NOMO-1 treated with dmso at 0.1 percent for 144 hours (cell line): ENCODE data around the gene PRPF40B.
A peak's percentile ranks its signal among the peaks of the same experiment; 100 is the strongest.

Experiments used
- DNase-seq: peaks from one replicate; lab custom pipeline; 2025; ENCODE audit not compliant: unreplicated experiment; lab: John Stamatoyannopoulos, UW

PRPF40B gene

GRCh38 chr12:49655595-49656236, 32.4 kb downstream of the PRPF40B start:
- no peak for DNase-seq

DNA sequence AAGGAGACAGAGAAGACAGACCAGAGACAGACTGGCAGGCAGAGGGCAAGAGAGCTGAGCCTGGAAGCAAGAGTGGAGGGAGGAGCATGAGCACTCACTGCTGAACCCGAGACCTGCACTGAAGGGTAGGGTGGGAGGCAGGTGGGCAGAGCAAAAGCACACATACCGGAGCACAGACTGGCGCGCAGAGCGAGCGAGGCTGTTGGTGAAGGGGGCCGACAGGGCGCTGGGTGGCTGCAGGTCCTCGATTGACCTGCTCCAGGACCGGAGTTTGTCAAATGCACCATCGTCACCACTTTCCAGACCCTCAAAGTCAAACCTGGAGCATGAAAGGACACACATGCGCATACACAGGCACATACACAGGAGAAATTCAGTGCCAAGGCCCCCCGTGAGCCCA, 34.9 kb downstream of the PRPF40B start:
- DNase-seq: no peak

- no peak for DNase-seq
Observed at GRCh38 chr12:49659753-49660152, 36.4 kb downstream of the PRPF40B start.

- no peak for DNase-seq
Observed at GRCh38 chr12:49661191-49661590, 37.8 kb downstream of the PRPF40B start.

GRCh38 chr12:49661746-49662145, 38.4 kb downstream of the PRPF40B start:
- no peak for DNase-seq

GRCh38 chr12:49662998-49663843, 39.9 kb downstream of the PRPF40B start:
- peak; percentile 99 for DNase-seq

- DNase-seq: no peak
Observed at GRCh38 chr12:49664167-49664566, 40.8 kb downstream of the PRPF40B start.

DNA sequence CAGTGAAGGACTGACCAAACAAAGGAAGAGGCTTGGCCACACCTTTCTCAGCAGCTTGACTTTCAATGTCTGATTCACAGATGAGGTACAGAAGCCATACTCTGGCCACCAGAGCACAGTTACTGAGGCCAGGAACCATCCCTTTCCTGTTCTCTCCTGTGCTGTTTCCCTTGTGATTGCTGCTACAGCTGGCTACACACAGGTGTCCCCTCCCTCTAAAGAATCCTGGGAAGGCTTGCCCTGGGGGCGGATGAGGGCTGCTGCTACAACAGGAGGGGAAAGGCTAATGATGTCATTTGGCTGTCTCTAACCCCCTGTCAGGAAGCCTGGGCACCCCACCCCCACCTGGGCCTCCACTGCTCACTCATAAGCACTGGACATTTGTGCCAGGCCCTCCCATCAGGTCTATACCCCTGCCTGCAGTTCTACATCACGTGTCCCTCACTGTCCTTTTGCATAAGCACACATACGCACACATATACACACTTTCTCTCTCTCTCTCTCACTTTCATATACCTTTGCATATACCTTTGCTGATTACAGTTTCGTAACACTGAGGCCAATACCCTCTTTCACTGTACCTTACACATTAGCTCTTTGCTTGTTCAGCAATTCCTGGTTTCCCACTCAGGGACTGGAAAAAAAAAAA, 41.4 kb downstream of the PRPF40B start:
- no peak for DNase-seq

DNA sequence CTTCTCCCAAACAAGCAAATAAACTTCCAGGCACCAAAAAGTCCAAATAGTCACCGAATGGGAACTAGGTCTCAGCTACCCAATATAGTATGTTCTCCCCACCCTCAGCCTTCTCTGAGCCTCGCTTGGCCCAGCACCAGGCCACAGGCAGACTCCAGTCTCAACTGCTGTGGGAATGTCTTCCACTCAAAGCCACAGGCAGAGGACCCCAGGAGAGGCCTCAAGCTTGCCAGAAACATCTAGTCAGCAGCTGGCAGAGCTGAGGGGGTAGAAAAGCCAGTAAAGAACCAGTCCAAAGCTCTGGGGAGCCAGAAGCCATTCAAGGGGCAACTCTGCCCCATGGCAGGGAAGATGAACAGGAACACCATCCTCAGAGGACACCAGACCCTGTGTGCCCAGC, 42.0 kb downstream of the PRPF40B start:
- DNase-seq: no peak

DNA sequence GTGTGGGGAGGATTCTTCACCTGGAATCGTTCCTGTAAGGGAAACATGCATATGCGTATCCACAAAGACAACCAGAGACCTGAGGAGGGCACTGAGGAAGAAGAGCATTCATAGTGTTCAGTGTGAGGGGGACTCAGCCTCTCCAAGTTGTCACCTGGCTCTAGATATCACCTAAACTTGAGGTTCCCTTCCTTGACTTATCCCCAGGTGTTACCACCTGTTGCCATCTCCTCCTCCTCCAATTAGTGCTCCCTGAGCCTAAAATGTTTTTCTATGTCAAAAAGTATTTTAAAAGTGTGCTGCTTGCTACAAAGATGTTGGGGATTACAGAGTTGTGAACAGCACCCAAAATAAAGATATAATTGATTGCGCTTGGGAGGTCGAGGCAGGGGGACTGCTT, 42.8 kb downstream of the PRPF40B start:
- no peak for DNase-seq

- no peak for DNase-seq
Observed at GRCh38 chr12:49667325-49668090, 44.1 kb downstream of the PRPF40B start.

- no peak for DNase-seq
Observed at GRCh38 chr12:49669796-49670195, 46.4 kb downstream of the PRPF40B start.

- DNase-seq: no peak
Observed at GRCh38 chr12:49671031-49671765, 47.8 kb downstream of the PRPF40B start.

- DNase-seq: no peak
Observed at GRCh38 chr12:49672301-49673217, 49.2 kb downstream of the PRPF40B start.

GRCh38 chr12:49673446-49674317, 50.3 kb downstream of the PRPF40B start:
- DNase-seq: no peak

DNA sequence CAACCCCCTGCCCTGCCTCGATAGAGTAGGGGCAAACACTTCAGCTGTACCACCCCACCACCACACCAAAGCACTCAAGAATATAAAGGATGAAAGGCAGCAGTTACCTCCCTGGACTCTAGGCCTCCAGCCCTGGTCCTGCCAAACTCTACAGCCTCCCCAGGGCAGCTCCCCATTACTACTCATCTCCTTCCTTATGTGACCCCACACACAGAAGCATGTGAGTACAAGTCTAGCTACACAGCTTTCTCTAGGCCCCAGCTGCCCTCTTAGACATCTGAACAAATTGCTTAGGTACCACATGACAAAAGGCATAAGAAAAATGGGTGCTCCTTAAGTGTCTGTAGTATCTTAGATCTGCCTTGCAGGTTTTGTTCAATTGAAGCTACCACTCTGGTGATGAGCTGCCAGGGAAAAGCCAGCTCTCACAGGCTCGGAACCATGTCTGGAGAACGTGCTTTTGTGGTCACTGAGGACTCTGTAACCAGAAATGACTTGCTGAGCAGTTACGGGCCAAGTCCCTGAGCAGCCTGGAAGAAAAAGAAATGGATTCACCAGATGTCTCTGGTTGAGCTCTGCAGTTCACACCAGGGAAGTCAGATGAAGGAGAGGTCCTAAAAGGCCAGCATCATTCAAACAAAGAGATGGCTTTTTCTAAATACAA, 51.1 kb downstream of the PRPF40B start:
- DNase-seq: no peak

DNA sequence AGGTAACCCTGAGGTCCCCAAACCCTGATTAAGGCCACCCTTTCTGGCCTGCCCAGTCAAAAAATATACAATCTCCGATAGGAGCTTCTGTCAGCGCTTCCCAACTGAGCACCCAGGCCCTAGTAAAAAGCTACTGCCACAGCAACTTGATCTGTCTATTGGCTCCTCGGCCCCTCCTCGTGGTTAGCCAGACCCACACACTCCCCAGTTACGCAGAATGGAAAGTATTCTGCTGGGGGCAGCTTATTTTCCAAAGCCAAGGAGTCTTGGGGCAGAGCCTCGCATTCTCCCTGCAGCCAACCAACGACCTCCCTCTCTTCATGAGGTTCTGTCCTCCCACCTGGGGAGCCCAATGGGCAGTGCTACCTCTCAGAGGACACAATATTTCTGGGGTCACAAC, 51.8 kb downstream of the PRPF40B start:
- DNase-seq: no peak

DNA sequence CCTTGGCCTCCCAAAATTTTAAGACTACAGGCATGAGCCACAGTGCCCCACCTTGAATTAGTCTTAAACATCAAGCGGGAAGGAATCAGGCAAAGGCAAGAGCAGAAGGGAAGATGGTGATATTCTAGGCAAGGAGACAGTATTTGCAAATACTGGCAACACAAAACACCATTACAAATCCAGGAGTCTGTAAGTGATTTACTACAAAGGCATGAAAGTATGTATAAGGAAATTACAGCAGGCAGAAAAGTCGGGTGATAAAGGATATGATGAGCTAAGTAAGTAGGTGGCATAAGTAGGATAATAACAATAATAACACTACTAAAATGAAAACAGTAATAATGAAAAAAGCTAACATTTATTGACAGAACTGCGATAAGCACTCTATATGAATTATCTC, 55.4 kb downstream of the PRPF40B start:
- DNase-seq: no peak
